Nephron progenitor cell (in vitro differentiated cells): ENCODE data around the gene TAF1C.

Experiments
- DNase-seq: peaks from one replicate; pipeline ENCODE4 v3.0.0; 2021
- H3K27ac Mint-ChIP-seq: 2 replicates; pipeline ENCODE4 v1.8.0; 2021; ENCODE audit warnings: mild to moderate bottlenecking, moderate library complexity, mixed read lengths
- H3K27me3 Mint-ChIP-seq: 2 replicates; pipeline ENCODE4 v1.8.0; 2021; ENCODE audit warnings: mild to moderate bottlenecking, low read depth, mixed read lengths; ENCODE audit not compliant: poor library complexity
- H3K36me3 Mint-ChIP-seq: 2 replicates; pipeline ENCODE4 v1.8.0; 2021; ENCODE audit warnings: low read depth, mixed read lengths
- H3K4me1 Mint-ChIP-seq: 2 replicates; pipeline ENCODE4 v1.8.0; 2021; ENCODE audit warnings: mixed read lengths
- H3K4me3 Mint-ChIP-seq: 2 replicates; pipeline ENCODE4 v1.8.0; 2021; ENCODE audit warnings: mild to moderate bottlenecking, moderate library complexity, mixed read lengths
- H3K9me3 Mint-ChIP-seq: 2 replicates; pipeline ENCODE4 v1.8.0; 2021; ENCODE audit warnings: mild to moderate bottlenecking, moderate library complexity, mixed read lengths
- CTCF ChIP-seq: fragments of 200-600 bp; sonication (generic); IDR thresholded peaks from 2 replicates; pipeline ENCODE4 v1.5.0; 2021; ENCODE audit warnings: antibody characterized with exemption

The TAF1C gene

GRCh38 chr16:84165746-84166145 lies 21.1 kb downstream of the TAF1C start:
- H3K27ac Mint-ChIP-seq: peak overlapping the region; percentile 9
- no peaks in the 10 kb centered on the region for H3K9me3 Mint-ChIP-seq
- no peaks in the 10 kb centered on the region for H3K36me3 Mint-ChIP-seq
- no peak for DNase-seq
- TF ChIP-seq CTCF: no peak
- peaks cover 27% of the 10 kb centered on the region for H3K27me3 Mint-ChIP-seq
- no peak overlapping the region for H3K4me3 Mint-ChIP-seq
- peaks cover 24% of the 10 kb centered on the region for H3K4me1 Mint-ChIP-seq

- no peaks in the 10 kb centered on the region for H3K36me3 Mint-ChIP-seq
- TF ChIP-seq CTCF: no peak
- peaks cover 18% of the 10 kb centered on the region for H3K27me3 Mint-ChIP-seq
- no peak overlapping the region for H3K4me3 Mint-ChIP-seq
- no peak for DNase-seq
- H3K27ac Mint-ChIP-seq: no peak overlapping the region
- peaks cover 33% of the 10 kb centered on the region for H3K4me1 Mint-ChIP-seq
- H3K9me3 Mint-ChIP-seq: no peaks in the 10 kb centered on the region
These were observed 25.1 kb downstream of the TAF1C start for GRCh38 chr16:84161801-84162200.

- Mint-ChIP-seq H3K36me3 (no peaks in the 10 kb centered on the region), H3K4me3 (no peak overlapping the region), H3K27me3 (peaks cover 15% of the 10 kb centered on the region), H3K9me3 (peaks cover 5% of the 10 kb centered on the region), H3K27ac (no peak overlapping the region), H3K4me1 (peaks cover 38% of the 10 kb centered on the region)
- no peak for DNase-seq
- TF ChIP-seq CTCF: no peak
These were observed 25.8 kb downstream of the TAF1C start for GRCh38 chr16:84161037-84161436.

GRCh38 chr16:84159800-84160199 lies 27.1 kb downstream of the TAF1C start:
- peaks cover 19% of the 10 kb centered on the region for H3K27me3 Mint-ChIP-seq
- TF ChIP-seq CTCF: no peak
- H3K27ac Mint-ChIP-seq: no peak overlapping the region
- peaks cover 13% of the 10 kb centered on the region for H3K9me3 Mint-ChIP-seq
- peaks cover 42% of the 10 kb centered on the region for H3K4me1 Mint-ChIP-seq
- DNase-seq: no peak
- H3K4me3 Mint-ChIP-seq: no peak overlapping the region
- H3K36me3 Mint-ChIP-seq: no peaks in the 10 kb centered on the region

GRCh38 chr16:84159007-84159406 lies 27.9 kb downstream of the TAF1C start:
- Mint-ChIP-seq H3K36me3 (no peaks in the 10 kb centered on the region), H3K4me1 (peaks cover 49% of the 10 kb centered on the region), H3K27ac (no peak overlapping the region), H3K4me3 (no peak overlapping the region), H3K9me3 (peaks cover 13% of the 10 kb centered on the region), H3K27me3 (peaks cover 11% of the 10 kb centered on the region)
- no peak for DNase-seq
- TF ChIP-seq CTCF: no peak

- TF ChIP-seq CTCF: no peak
- DNase-seq: no peak
- Mint-ChIP-seq H3K4me1 (peaks cover 48% of the 10 kb centered on the region), H3K4me3 (no peak overlapping the region), H3K27ac (no peak overlapping the region), H3K9me3 (peaks cover 13% of the 10 kb centered on the region), H3K36me3 (no peaks in the 10 kb centered on the region), H3K27me3 (peaks cover 15% of the 10 kb centered on the region)
These were observed 30.5 kb downstream of the TAF1C start for GRCh38 chr16:84156342-84156784.
